T-helper 1 cell (primary cell): ENCODE results near the gene RFNG.

Experiments
- DNase-seq, 5 donors: peaks; one replicate each; pipeline ENCODE4 v3.0.0-alpha.2; 2012 to 2020

Gene RFNG

DNA sequence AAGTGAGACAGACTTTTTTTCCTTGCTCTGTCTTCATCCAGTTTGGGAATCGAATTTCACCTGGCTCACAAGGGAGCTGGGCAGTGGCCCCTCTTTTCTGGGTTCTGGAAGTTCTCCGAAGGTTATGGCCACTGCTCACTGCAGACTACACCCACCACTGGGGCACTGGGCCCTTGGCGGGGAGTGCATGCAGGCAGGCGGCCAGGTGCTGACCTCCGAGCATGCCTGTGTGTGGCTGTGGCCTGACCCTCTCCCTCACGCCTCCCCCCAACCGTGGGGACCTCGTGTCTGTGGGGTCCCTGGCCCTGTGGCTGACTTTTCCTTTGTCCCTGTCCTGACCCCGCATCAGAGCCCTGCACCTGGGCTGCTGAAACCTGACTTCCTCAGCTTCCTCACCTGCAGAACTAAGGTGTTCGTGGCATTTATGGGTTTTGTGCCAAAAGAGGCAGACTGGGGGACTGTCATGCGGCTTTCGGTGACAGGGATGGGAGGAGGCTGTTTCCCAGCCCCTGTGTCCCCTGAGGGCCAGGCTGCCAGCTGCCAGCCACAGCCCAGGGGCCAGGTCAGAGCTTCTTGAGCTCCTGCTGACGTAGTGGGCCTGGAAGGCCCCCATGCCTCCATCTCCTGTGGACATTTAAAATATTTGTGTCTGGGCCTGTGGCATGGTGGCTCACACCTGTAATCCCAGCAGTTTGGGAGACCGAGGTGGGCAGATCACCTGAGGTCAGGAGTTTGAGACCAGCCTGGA lies 52.7 kb downstream of the RFNG start:
- no peak for DNase-seq

DNA sequence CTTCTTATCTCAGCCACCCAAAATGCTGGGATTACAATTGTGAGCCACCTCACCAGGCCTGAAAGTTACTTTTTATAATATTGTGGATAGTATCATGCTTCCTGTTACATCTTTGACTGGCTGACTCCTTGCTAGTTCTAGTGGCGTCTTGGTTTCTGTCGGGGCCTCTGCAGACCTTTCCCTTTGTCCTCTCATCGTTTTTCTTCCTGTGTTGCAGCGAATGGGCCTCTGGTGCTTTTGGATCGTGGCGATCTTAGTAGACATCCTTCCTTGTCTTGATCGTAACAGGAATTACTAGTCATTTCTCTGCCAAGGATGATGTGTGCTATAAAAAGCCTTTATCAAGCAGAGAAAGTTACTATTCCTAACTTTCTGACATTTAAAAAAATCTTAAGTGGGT lies 53.4 kb downstream of the RFNG start:
- DNase-seq = no peak
